Activated CD4-positive, alpha-beta T cell treated with anti-CD3 and anti-CD28 coated beads, Interleukin-2, amount 50 U/mL, for 48 hours (primary cell): ENCODE measurements around the gene TSPAN3.

Experiments used
- DNase-seq, 2 experiments: peaks; one replicate each; pipeline ENCODE4 v3.0.0-alpha.2; 2020

The TSPAN3 gene

DNA sequence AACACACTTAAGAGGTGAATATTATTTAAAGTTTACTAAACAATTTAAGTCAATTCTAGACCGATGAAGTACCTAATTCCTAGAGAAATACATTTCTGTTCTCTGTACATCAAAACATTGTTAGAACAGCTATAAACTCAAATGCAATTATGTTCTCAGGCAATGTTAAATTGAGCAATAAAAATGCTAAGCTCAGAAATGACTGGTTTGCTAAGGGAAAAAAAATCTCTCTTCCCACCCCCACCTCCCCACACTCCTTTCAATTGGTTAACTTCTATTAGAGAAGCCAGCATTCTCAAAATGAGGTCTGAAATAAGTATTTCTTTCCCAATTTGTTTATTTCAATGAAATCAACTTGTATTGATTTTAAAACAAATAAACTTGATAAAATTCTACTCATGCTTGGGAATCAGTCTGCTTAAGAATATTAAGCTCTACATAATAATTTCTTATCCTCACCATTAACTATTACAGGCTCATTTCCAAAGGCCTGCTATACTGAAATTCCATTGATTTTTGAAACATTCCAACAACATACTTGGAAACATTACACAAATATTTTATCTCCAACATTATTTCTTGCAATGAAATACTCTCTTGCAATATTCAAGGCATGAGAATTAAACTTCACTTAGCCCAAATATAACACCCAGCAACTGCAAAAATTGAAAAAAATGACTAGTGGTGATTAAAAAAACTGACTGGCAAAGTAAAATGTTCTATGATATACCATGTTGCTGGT is 22.6 kb downstream of the TSPAN3 start:
- DNase-seq, result no peak

DNA sequence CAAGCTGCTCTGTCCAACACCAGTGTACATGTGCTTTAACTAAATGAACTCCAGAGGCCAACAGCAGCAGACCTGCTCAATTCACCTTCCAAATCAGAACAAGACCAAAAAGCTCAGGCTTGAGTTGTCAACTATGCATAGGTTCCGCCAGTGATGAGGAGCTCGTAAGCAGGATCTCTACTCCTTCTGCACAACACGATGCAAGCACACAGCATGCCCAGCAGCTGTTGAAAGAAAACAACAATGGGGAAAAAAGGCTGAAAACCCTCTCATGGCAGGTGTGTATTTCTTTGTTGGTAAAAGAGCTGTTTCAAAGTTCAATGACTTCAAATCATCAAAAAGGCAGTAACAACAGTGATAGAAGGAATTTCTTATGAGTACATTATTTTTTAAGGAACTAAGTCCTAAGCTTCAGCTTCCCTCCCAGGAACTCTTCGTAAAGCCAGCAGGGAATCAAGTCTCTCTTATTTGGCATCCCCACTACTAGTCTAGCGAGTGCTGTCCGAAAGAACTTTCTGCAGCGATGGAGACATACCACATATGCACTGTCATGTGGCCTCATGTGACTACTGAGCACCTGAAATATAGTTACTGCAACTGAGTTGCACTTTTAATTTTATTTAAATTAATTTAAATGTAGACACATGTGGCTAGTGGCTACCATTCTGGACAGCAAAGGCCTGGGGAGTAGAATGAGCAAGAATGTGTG is 24.1 kb downstream of the TSPAN3 start:
- no peak for DNase-seq

DNA sequence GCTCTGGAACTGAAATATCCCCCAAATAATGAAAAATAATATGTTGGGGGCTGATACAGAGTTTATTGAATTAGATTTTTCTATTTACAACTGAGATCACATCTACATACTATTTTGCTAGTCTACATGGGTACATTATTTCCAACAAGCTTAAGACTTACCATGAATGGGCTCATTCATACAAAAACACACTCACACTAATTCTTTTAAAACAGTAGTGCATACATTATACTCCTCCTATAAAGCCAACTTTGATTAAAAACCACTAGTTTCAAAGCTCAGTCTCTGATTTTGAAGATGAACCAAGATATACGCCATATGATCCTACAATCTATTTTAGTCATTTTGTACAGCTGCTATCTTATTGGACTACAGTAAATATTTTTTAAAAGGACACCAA is 24.9 kb downstream of the TSPAN3 start:
- DNase-seq, result no peak

DNA sequence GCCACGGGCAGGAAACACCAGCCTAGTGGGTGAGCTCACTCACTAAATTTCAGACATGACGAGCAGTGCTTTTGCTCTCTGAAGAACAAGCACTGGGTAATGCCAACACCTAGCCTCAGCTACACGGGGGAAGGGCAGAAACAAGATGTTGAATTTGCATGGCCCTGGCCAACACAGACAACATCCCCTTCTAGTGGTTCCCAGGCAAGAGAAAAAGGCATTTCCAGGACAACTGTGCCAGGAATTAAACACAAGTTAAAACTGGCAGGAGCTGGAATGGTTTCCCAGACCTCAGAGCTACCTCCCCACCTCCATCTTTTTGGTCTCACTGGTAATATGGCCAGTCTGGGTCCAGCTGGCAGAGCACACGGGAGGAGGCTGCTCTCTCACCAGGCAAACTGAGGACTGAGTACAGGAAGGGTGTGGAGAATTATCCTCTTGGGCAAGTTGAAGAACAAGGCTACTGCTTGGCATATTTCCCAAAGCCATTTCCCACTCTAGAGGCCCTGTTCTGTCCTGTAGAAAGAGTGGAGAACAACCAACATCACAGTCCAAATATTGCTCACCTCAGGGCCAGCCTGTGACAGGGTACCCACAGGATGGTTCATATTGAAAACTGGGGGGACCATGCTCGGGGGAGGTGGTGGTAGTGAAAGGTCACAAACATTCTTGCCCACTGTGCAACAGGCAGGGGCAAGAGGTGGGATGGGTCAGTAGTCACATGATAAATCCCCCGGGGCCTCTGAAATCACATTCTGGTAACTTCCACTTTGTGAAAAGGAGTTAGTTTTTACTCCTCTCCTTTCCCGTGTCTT is 26.5 kb downstream of the TSPAN3 start:
- DNase-seq, result no peak

DNA sequence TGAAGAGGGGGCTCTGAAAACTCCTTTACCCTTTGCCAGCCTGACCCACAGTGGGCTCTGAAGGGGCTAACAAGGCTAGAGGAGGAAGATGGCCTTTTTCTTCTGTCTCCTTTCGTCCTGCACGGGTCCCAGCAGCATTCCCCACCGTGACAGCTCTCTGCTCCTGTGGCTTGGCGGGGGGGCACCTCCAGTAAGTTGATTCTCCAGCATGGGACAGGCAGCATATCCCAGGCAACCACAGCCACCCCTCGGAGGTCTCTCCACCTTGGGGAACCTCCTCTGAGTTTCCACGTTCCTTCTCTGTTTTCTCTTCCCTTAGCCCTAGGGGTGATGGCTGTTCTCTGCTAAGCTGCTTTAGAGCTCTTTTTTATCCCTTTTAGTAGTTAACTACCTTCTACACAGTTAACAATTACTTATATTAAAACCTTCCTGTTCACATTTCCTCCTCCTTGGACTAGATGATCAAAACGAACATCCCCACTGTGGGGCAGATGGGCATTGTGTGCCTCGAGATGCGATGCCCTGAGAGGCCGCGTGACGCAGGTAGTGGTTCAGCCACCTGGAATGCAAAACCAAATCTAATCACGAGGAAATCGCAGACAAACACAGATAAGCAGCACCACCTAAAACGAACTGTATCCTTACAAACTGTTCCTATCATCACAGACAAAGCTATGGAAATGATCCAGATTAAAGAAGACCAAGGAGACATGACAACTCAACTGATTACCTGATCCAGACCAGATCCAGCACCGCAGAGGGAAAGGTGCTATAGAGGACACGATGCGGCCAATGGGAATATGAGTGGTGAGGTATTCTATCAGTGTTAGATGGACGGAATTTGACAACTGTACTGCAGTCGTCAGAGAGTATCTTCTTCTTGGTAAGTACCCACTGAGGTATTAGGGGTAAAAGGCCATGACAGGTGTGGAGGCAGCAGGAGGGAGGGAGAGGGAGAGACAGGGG is 27.7 kb downstream of the TSPAN3 start:
- DNase-seq, result no peak

DNA sequence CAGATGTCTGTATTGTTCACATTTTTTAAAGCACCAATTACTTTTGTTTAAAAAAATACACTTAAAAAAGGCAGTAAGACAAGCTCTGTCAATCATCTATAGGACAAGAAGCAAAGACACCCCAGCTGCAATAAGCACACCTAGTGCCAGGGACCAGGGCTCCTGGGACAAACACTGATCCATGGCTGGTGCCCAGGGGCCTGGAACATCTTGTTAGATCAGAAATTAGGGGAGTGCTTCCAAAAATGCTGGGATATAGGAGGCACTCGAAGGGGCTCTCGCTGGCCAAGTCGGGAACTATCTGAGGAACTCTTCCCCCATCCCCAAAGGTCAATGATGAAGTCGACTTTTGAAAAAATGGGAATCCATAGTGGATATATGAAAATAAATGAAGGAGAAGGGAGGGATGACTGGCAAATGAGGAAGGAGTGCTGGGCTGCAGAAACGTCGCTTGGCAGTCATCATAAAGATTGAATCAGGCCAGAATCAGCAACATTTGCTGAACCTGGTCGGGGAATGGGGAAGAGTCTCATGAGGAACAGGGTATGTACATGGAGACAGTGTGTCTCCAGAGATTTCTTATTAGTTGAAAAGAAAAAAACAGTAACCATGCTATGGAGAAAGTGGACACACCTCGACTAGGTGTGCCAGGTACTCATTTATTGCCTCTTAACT is 28.5 kb downstream of the TSPAN3 start:
- no peak for DNase-seq

DNA sequence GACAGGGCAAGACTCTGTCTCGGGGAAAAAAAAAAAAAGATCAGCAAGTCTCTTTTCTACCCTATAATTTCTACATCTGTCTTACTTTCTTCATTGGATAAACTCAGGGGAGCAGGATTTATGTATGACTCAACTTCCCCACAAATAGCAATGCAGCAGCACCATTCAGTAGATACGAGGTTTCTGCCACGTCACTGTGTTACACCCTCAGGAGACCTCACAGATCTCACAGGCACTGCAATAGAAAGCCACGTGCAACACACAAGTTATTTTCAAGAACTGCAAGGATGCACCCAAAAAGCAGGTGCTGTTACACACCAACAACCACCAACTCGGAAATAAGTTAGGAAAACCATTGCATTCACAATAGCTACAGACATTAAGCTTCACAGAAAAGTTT is 30.2 kb downstream of the TSPAN3 start:
- DNase-seq, result no peak

DNA sequence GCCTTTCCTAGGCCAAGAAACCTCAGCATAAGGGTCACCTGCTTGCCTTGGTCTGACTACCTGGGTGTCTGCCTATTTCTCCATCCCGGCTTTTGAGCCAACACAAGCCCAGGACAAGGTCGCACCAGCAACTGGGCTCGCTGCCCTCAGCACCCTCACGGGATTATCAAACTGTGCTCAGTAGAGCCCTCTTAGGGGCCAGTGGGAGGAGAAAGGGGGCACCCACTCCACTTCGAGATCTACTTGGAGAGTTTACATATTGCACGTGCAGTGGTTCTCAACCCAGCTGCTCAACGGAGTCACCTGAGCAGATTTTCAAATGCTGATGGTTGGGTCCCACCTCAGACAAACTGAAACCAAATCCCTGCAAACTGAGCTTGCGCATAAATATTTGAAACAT is 31.1 kb downstream of the TSPAN3 start:
- no peak for DNase-seq

DNA sequence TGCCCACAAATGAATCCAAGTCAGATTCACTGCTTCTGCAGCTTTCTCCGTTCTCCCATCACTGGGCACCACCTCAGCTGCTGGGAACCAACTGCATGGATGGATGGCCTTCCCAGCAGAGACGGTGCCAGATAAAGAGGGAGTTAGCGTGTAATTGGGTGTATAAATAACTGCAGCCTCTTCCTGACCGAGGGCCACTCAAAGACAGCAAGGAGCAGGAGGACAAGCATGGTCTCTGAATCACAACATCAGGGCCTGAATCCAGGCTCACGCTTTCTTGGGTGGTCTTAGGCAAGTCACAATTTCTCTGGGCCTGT is 31.7 kb downstream of the TSPAN3 start:
- DNase-seq, result no peak

DNA sequence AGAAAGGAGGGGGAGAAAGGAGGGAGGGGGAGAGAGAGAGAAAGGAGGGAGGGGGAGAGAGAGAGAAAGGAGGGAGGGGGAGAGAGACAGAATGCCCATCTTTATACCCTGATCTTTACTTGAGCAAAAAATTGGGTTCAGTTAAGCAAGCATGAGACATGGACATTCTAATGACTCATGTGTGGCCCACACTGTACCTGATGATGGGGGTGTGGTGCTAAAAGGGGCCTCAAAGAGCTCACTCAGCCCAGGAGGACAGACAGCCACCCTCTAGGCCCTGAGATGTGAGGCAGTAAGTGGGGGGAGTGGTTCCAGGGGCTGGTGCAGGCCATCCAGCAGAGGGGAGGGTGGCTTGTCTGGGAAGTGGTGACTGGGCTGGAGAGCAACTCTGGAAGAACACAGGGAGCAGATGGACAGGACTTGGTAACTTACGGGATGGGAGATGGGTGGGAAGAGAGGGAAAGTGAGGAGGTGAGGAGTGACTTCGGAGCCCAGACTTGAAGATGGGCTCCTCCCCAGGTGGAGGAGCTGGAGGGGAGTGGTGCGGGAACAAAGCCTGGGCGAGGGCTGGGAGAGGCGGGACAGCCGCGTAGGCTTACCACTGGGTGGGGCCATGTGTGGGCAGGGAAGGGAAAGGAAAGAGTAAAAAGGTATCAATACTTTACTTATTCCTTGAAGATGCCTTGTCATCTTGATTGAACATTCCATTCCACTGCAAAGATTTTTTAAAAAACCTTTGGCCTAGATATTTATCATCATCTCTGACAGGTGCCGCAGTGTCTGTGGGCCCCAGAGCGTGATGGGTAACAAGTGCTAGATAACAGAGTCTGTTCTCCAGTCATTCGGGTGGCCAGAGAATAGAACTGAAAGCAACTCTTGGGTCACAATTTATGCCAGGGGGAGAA is 32.3 kb downstream of the TSPAN3 start:
- no peak for DNase-seq

DNA sequence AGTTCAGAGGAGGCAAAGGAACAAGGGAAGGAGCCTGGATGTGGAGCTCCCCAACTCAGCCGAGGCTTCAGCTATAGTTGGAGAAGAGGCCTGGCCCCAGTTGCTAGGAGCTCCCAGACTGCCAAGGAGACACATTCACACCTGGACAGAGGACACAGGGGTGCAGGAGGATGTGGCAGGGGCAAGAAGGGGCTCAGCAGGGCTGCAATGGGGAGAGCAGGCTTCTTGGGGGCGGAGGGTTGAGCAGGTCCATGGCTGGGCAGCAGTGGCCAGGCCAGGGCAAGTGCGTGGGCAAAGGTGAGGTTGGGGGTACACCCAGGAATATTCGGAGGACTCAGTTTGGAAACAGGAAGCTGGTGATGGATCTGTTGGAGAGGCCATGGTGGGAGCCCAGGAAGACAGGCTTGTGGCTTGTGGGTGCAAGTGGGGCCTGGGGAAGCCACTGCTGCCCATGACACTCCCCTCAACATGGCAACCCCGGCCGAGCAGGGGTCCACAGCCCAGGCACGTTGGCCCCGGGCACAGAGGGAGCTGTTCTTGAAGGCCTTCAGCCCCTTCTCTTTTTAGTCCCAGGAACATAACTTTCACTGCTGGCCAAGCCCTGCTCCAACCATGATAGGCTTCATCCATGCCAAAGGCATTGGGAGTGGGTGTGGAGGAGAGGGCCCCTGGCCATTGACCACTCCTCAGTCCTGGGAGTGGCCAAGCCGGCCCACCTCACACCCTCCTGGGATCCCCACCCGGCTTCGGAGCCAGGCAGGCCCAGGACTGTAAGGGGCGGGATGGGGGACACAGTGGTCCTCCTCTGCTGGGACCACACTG is 33.3 kb downstream of the TSPAN3 start:
- DNase-seq, result peak in 1 of 2 experiments; percentile 1

DNA sequence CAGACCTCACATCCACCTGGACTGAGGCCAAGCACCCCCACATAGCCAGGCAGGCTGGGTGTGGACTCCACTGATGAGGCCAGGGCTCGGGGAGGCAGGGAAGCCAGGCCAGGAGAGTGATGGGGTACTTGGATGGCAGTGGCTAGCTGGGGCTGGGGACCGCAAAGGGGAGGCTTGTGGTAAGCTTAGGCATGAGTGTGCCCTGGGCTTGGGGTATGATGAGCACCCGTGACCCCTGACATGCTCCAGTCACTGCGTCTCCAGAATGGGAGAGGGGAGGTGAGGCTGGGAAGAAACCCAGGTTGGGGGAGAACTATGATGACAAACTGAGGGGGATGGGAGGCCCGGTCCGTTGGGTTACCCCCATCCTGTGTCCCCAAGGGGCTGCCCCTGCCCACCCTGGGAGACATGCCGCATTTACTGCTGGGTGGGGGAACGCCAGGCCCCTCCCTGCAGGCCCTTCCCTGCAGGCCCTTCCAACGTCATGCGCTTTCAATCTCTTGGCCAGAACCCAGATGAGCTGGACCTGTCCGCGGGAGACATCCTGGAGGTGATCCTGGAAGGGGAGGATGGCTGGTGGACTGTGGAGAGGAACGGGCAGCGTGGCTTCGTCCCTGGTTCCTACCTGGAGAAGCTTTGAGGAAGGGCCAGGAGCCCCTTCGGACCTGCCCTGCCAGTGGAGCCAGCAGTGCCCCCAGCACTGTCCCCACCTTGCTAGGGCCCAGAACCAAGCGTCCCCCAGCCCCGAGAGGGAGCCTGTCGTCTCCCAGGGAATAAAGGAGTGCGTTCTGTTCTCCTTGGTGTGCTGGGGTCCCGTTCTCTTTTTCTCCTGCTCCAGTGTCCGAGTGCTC is 34.1 kb downstream of the TSPAN3 start:
- DNase-seq, result peak; percentile 2 to 3

DNA sequence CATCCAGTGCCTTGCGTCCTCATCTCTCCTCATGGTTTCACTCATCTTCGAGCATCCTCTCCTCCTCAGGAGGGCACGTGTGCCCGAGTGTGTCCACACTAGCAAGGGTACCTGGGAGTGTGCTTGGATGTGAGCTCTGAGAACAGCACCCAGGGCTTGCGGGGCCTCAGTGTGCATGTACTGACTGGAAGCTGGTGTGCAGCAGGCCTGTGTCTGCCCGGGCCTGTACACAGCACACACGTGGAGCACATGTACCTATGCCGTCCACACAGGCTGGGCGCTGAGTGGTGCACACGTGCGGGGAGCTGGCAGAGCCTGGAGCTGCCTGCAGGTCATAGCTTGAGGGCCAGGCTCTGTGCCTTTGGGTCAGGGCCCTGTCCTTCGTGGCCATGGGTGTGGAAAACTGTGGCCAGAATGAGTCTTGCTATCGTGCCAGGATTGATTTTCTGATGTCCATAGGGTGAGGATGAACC is 34.9 kb downstream of the TSPAN3 start:
- peak in 1 of 2 experiments; percentile 2 for DNase-seq

DNA sequence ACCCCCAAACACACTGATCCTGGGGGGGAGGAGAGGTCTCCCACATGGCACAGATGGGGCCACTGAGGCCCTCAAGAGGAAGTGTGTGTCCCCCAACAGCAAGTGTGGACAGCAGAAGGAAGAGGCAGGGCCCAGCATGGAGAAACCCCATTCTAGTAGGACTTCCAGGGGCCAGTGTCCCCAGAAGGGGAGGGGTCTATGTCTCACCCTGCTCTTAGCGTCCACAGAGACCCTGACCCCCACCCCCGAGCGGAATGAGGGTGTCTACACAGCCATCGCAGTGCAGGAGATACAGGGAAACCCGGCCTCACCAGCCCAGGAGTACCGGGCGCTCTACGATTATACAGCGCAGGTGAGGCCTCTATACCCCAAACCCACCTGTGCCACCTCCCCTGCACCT is 35.3 kb downstream of the TSPAN3 start:
- DNase-seq, result no peak

DNA sequence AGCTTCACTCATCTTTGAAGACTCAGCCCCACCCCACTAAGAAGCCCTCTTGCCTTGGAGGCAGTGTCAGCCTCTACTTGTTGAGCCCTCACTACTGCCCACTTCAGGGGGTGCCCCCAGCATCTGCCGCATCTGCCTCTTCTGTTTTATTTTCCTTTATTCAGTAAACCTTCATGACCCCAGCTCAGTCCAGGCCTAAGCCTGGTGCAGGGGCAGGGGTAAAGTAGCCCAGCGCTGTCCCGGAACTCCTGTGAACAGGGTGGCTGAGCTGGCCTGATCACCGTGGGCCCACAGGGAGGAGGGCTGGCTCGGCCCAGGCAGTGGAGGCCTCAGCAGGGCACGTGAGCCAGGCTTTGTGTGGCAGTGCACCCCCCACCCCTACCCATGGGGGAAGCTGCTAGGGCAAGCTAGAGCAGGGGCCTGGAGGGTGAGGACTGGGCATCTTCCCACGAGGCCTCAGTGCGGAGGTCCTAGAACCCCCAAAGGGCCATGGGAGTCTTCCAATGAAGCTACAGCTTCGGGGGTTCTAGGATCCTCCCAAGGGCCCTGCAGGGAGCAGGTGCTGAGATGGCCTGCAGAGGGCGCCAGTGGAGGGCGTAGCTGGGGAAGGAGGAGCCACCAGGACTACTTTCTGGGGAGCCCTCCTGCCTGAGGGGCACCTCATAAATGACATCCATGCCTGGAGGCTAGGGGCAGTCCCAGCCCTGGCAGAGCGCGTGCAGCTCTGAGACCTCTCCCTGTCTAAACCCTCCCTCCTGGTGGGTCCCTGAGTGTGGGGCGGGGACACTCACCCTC is 36.0 kb downstream of the TSPAN3 start:
- DNase-seq, result peak; percentile 57 to 60

DNA sequence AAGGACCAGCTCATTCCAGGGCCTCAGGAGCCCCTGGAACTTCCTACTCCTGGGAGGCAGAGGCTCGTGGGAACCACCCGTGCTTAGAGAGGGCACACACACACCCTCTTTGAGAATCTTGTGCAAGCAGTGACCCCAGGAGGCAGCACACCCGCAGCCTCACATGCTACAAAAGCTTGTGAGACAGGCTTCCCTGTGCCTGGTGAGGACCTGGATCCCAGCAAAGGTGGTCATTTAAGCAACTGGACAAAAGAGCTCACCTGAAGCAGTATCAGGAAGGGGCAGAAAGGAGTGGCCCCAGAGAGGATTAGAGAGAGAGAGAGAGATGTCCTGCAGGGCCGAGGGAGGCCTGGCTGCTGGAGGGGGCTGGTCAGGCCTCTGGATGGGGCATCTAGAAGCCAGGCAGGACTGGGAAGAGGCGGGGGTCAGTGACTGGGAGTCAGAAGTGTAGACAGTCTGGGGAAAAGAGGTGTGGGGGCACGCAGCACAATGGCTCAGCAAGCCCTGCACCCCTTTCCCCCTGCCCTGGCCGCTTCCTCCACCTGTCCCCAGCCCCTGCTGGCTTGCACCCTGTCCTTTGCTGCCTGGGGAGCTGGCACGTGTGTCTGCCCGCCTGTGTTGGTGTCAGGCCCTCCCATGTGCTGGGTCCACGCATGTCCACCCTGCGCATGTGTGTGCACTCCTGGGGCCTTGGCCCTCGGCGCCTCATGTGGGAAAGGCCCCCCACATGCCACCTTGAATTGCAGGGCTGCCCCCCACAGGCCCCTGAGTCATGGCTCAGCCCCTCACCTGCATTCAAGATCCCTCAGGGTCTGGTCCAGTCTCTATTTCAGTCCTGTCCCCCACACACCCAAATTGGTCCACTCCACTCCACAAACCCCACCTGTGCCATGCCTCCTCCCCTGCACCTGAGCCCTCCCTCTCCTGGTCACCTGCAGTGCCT is 36.9 kb downstream of the TSPAN3 start:
- peak; percentile 0 to 4 for DNase-seq

DNA sequence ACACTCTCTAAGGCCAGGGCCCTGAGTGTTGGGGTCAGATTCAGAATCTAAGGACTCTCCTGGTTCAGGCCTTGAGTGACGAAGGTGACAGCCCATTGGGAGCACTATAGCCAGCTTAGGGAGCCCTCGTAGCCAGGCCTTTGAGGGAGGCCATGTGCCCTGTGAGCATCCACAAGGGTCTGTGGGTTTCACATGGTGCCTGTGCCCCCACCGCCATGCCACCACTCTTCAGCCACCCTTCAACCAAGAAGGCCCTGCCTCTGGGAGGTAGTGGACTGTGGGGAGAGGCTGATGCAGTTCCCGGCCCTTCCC is 37.5 kb downstream of the TSPAN3 start:
- peak in 1 of 2 experiments; percentile 4 for DNase-seq
